ENCODE measurements around the gene DDA1.

GRCh38 chr19:17370026-17370587 is 60.7 kb downstream of the DDA1 start:
- TF ChIP-seq CTCF (IDR thresholded peaks at IDR 0.05; ENCODE audit: low read length) (no peak), EZH2phosphoT487 (IDR thresholded peaks at IDR 0.05; ENCODE audit: low read length) (no peak), EZH2 (optimal IDR thresholded peaks at IDR 0.05; ENCODE audit: low read depth, low read length) (no peak)
